CD14-positive monocyte (primary cell): Measurements from ENCODE around the gene MED29. TPM values are rescaled to one million over a fixed set of nuclear protein-coding genes. Genes with fewer than 3 reads are reported as not detected.

Experiments used
- DNase-seq, 3 donors: peaks; one replicate each; pipeline ENCODE4 v3.0.0-alpha.2; 2011 to 2022
- H2AFZ ChIP-seq: 2 replicates; pipeline ENCODE4 v1.6.0; 2012; ENCODE audit warnings: mild to moderate bottlenecking, low read depth, low read length, inconsistent platforms; ENCODE audit not compliant: insufficient read depth, poor library complexity, severe bottlenecking
- H3K27ac ChIP-seq, 2 donors: 1 replicate in 1 of 2; 2 replicates in 1 of 2; pipeline ENCODE4 v1.5.1; 2012 to 2013; ENCODE audit warnings: low read length in 2 of 2, control low read depth in 1 of 2, inconsistent platforms in 1 of 2, low read depth in 1 of 2, mild to moderate bottlenecking in 1 of 2
- H3K27me3 ChIP-seq, 2 donors: one replicate each; pipeline versions ENCODE4 v1.6.0 to v1.6.1; 2011 to 2013; ENCODE audit warnings: low read length in 2 of 2; ENCODE audit not compliant: control insufficient read depth in 2 of 2, insufficient read depth in 2 of 2
- H3K36me3 ChIP-seq, 2 donors: replicated peaks in 1 of 2; 1 replicate in 1 of 2; 2 replicates in 1 of 2; pipeline versions ENCODE4 v1.5.1 to v1.6.1; 2012 to 2013; ENCODE audit warnings: low read length in 2 of 2, control low read depth in 1 of 2, inconsistent platforms in 1 of 2, mild to moderate bottlenecking in 1 of 2; ENCODE audit not compliant: insufficient read depth in 2 of 2, control insufficient read depth in 1 of 2
- H3K4me1 ChIP-seq, 2 donors: 1 replicate in 1 of 2; 2 replicates in 1 of 2; pipeline versions ENCODE4 v1.5.1 to v1.6.1; 2012 to 2013; ENCODE audit warnings: low read length in 2 of 2, control low read depth in 1 of 2, inconsistent platforms in 1 of 2, mild to moderate bottlenecking in 1 of 2, moderate library complexity in 1 of 2; ENCODE audit not compliant: insufficient read depth in 2 of 2, control insufficient read depth in 1 of 2
- H3K4me2 ChIP-seq: replicated peaks from 2 replicates; pipeline ENCODE3; 2012; ENCODE audit warnings: low read length, moderate library complexity, mild to moderate bottlenecking; ENCODE audit not compliant: poor library complexity, severe bottlenecking; ENCODE audit errors: extremely low read depth
- H3K4me3 ChIP-seq, 3 experiments: fragments of 200-600 bp in 1 of 3; sonication (generic) in 1 of 3; replicated peaks in 1 of 3; 1 replicate in 2 of 3; 2 replicates in 1 of 3; pipeline ENCODE4 v1.5.1; 2011 to 2013; ENCODE audit warnings: low read length in 3 of 3, mild to moderate bottlenecking in 3 of 3, control low read depth in 2 of 3, low read depth in 2 of 3, inconsistent platforms in 1 of 3, moderate library complexity in 1 of 3
- H3K79me2 ChIP-seq: 2 replicates; pipeline ENCODE4 v1.6.0; 2012; ENCODE audit warnings: mild to moderate bottlenecking, control low read depth, inconsistent platforms, low read length, moderate library complexity; ENCODE audit not compliant: insufficient read depth
- H3K9ac ChIP-seq: 2 replicates; pipeline ENCODE4 v1.6.0; 2017; ENCODE audit warnings: low read length, mild to moderate bottlenecking; ENCODE audit not compliant: insufficient read depth, poor library complexity, severe bottlenecking
- H3K9me3 ChIP-seq, 2 donors: replicated peaks in 1 of 2; 1 replicate in 1 of 2; 2 replicates in 1 of 2; pipeline versions ENCODE4 v1.5.1 to v1.6.1; 2012 to 2013; ENCODE audit warnings: low read length in 2 of 2, control low read depth in 1 of 2; ENCODE audit not compliant: control insufficient read depth in 1 of 2, insufficient read depth in 1 of 2
- H4K20me1 ChIP-seq: 2 replicates; pipeline ENCODE4 v1.6.0; 2012; ENCODE audit warnings: mild to moderate bottlenecking, low read length, control low read depth, moderate library complexity; ENCODE audit not compliant: insufficient read depth
- H3K27ac Mint-ChIP-seq, 7 donors: one replicate each; pipeline ENCODE4 v1.8.0; 2020; ENCODE audit warnings: mild to moderate bottlenecking in 7 of 7, mixed read lengths in 7 of 7, moderate library complexity in 6 of 7, inconsistent platforms in 2 of 7
- H3K27me3 Mint-ChIP-seq, 3 donors: one replicate each; pipeline ENCODE4 v1.8.0; 2021 to 2022; ENCODE audit warnings: low read depth in 3 of 3, mild to moderate bottlenecking in 3 of 3, mixed read lengths in 3 of 3, moderate library complexity in 3 of 3, inconsistent platforms in 1 of 3
- H3K36me3 Mint-ChIP-seq, 2 donors: one replicate each; pipeline ENCODE4 v1.8.0; 2020; ENCODE audit warnings: mixed read lengths in 2 of 2, inconsistent platforms in 1 of 2, mild to moderate bottlenecking in 1 of 2
- H3K4me1 Mint-ChIP-seq: one replicate; pipeline ENCODE4 v1.8.0; 2020; ENCODE audit warnings: mild to moderate bottlenecking, mixed read lengths
- H3K4me3 Mint-ChIP-seq, 2 donors: one replicate each; pipeline ENCODE4 v1.8.0; 2020; ENCODE audit warnings: mild to moderate bottlenecking in 2 of 2, mixed read lengths in 2 of 2, moderate library complexity in 1 of 2
- H3K9me3 Mint-ChIP-seq, 7 donors: one replicate each; pipeline ENCODE4 v1.8.0; 2020 to 2022; ENCODE audit warnings: mixed read lengths in 7 of 7, mild to moderate bottlenecking in 6 of 7, moderate library complexity in 6 of 7, inconsistent platforms in 2 of 7
- CTCF ChIP-seq: fragments of 200-600 bp; IDR thresholded peaks from one replicate; pipeline ENCODE4 v1.8.0; 2022; ENCODE audit warnings: antibody characterized with exemption, mild to moderate bottlenecking
- WGBS: methylation state at CpG from one replicate; pipeline ENCODE4 v1.1.5; 2013; ENCODE audit warnings: missing lambda C conversion rate; ENCODE audit not compliant: insufficient coverage; 5-methylcytosine and 5-hydroxymethylcytosine counted together
- intact Hi-C, 2 donors: fragments of 100-400 bp; cut with micrococcal nuclease; formaldehyde crosslinking; loops; one replicate each; pipeline versions ENCODE4 v1.15.0 to v1.15.1; 2023
- polyA plus RNA-seq, 3 donors: library from polyadenylated mRNA; depleted of rRNA in 1 of 3; unstranded in 2 of 3; stranded (reverse) in 1 of 3; fragments of 300-500 nt in 2 of 3; fragments of >200 nt in 1 of 3; fragmentation: Illumina TruSeq in 2 of 3; gene quantifications; 1 replicate in 2 of 3; 2 replicates in 1 of 3; pipeline ENCODE4 v1.2.3, GENCODE V29; 2012 to 2021

The MED29 gene
- polyA plus RNA-seq, 3 donors: 35.8 to 38.2 (median 37.0) TPM

DNA sequence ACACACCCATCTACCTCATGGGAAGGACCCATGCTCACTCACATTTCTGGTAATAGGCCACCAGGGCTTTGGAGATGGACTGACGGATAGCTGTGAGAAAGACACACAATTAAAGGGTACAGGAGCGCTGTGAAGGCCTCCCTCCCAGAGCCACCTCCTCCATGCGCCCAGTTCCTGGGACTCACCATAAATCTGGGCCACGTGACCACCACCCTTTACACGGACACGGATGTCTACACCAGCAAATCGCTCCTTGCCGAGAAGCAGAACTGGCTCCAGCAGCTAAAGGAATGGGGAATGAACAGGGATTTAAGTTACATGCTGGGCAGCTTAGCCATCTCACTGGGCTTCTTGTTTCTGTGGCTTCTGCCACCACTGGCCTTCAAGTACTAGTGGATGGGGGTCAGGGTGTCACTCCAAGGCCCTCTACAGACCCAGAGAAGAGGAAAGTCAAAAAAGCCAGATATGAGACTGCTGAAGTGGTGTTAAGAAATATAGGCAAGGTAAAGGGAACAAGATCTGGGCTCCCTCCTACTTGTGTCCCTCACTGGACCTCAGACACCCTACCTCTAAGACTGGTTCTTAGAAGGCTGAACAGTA lies 42.4 kb downstream of the MED29 start:
- intact Hi-C loops: no loop called here
- H3K4me1 ChIP-seq: peaks cover 39 to 47% of the 10 kb centered on the region in 2 donors

More for the DNA sequence above, 42.4 kb downstream of the MED29 start:
- Histone ChIP-seq H4K20me1 (peaks cover 19% of the 10 kb centered on the region), H3K27me3 (peaks cover 0 to 6% of the 10 kb centered on the region in 2 donors), H3K4me3 (peak overlapping the region in 1 of 3 experiments; percentile 95), H3K36me3 (peaks cover 24 to 30% of the 10 kb centered on the region in 2 donors), H2AFZ (no peak overlapping the region), H3K4me2 (peak overlapping the region; percentile 3), H3K9me3 (no peaks in the 10 kb centered on the region), H3K9ac (no peak overlapping the region), H3K27ac (peak overlapping the region in 1 of 2 donors; percentile 89), H3K79me2 (peaks cover 32% of the 10 kb centered on the region)
- peaks cover 28 to 30% of the 10 kb centered on the region in 2 donors for H3K36me3 Mint-ChIP-seq
- DNase-seq: no peak
- no peak overlapping the region for H3K4me3 Mint-ChIP-seq
- H3K9me3 Mint-ChIP-seq: peaks cover 0 to 3% (median 0%) of the 10 kb centered on the region in 7 donors
- no CpG with 5 or more reads among the region's 8 CpGs for WGBS
- no peak for TF ChIP-seq CTCF
- peaks cover 41% of the 10 kb centered on the region for H3K4me1 Mint-ChIP-seq
- peak overlapping the region; percentile 73 to 99 (median 86) for H3K27ac Mint-ChIP-seq
- peaks cover 8 to 15% (median 9%) of the 10 kb centered on the region in 3 donors for H3K27me3 Mint-ChIP-seq
